CD8-positive, alpha-beta memory T cell (primary cell): ENCODE data around the gene LYPD1. TPM values are rescaled to one million over a fixed set of nuclear protein-coding genes. Genes with fewer than 3 reads are reported as not detected.

Experiments
- CTCF ChIA-PET: fragments of 350-600 bp; sonication (Branson Sonifier 250); formaldehyde crosslinking; loops from one replicate; lab custom pipeline; 2021; ENCODE audit warnings: antibody characterized with exemption; lab: Charles Lee
- POLR2A ChIA-PET: fragments of 350-600 bp; sonication (Branson Sonifier 250); formaldehyde crosslinking; loops from one replicate; lab custom pipeline; 2021; ENCODE audit warnings: antibody characterized with exemption; lab: Charles Lee
- DNase-seq, 5 donors: peaks; one replicate each; pipeline versions ENCODE4 v3.0.0 to v3.0.0-alpha.2; 2020 to 2022; ENCODE audit warnings: mixed read lengths in 1 of 5
- H3K27ac ChIP-seq: one replicate; pipeline ENCODE4 v1.7.0; 2013; ENCODE audit warnings: low read depth, mild to moderate bottlenecking, low read length, moderate library complexity
- H3K27me3 ChIP-seq: 2 replicates; pipeline ENCODE4 v1.7.0; 2013; ENCODE audit warnings: low read length, mild to moderate bottlenecking; ENCODE audit not compliant: insufficient read depth, poor library complexity, severe bottlenecking
- H3K36me3 ChIP-seq: 2 replicates; pipeline ENCODE4 v1.7.0; 2013; ENCODE audit warnings: mild to moderate bottlenecking, low read length, moderate library complexity; ENCODE audit not compliant: insufficient read depth
- H3K4me1 ChIP-seq: 2 replicates; pipeline ENCODE4 v1.7.0; 2013; ENCODE audit warnings: mild to moderate bottlenecking, low read length, moderate library complexity; ENCODE audit not compliant: insufficient read depth
- H3K4me3 ChIP-seq: 2 replicates; pipeline ENCODE4 v1.7.0; 2013; ENCODE audit warnings: mild to moderate bottlenecking, low read length
- H3K9me3 ChIP-seq: 2 replicates; pipeline ENCODE4 v1.7.0; 2013; ENCODE audit warnings: mild to moderate bottlenecking, low read length
- H3K27ac Mint-ChIP-seq, 8 donors: one replicate each; pipeline ENCODE4 v1.8.0; 2020 to 2021; ENCODE audit warnings: mixed read lengths in 8 of 8, mild to moderate bottlenecking in 6 of 8, inconsistent platforms in 3 of 8, moderate library complexity in 3 of 8
- H3K27me3 Mint-ChIP-seq, 2 donors: one replicate each; pipeline ENCODE4 v1.8.0; 2020 to 2021; ENCODE audit warnings: mixed read lengths in 2 of 2, mild to moderate bottlenecking in 1 of 2, moderate library complexity in 1 of 2
- H3K36me3 Mint-ChIP-seq, 3 donors: one replicate each; pipeline ENCODE4 v1.8.0; 2020 to 2021; ENCODE audit warnings: mixed read lengths in 3 of 3, inconsistent platforms in 1 of 3, mild to moderate bottlenecking in 1 of 3
- H3K4me1 Mint-ChIP-seq, 3 donors: one replicate each; pipeline ENCODE4 v1.8.0; 2020 to 2021; ENCODE audit warnings: mixed read lengths in 3 of 3, inconsistent platforms in 1 of 3, mild to moderate bottlenecking in 1 of 3
- H3K4me3 Mint-ChIP-seq, 7 donors: one replicate each; pipeline ENCODE4 v1.8.0; 2020 to 2021; ENCODE audit warnings: mixed read lengths in 7 of 7, mild to moderate bottlenecking in 6 of 7, moderate library complexity in 4 of 7, inconsistent platforms in 2 of 7
- H3K9me3 Mint-ChIP-seq, 5 donors: one replicate each; pipeline ENCODE4 v1.8.0; 2020 to 2022; ENCODE audit warnings: mixed read lengths in 5 of 5, mild to moderate bottlenecking in 3 of 5, moderate library complexity in 2 of 5, inconsistent platforms in 1 of 5
- polyA plus RNA-seq: library from polyadenylated mRNA; unstranded; fragments of 300-500 nt; fragmentation: Illumina TruSeq; gene quantifications from one replicate; pipeline ENCODE4 v1.2.3, GENCODE V29; 2021
- total RNA-seq, 2 experiments: library from RNA; stranded (reverse); gene quantifications; one replicate each; pipeline ENCODE4 v1.2.3, GENCODE V29; 2021

LYPD1 gene
- total and polyA plus RNA-seq, 3 experiments from 2014 or later, result not detected

GRCh38 chr2:132676999-132677398 lies 7.0 kb upstream of the LYPD1 start:
- CTCF ChIA-PET, result no interaction called here

GRCh38 chr2:132671151-132671835 lies 1.3 kb upstream of the LYPD1 start:
- H3K36me3 ChIP-seq, result no peaks in the 10 kb centered on the region
- H3K9me3 Mint-ChIP-seq, result peaks cover 0 to 5% (median 3%) of the 10 kb centered on the region in 5 donors
- H3K4me1 ChIP-seq, result no peaks in the 10 kb centered on the region
- no peak overlapping the region for H3K4me3 Mint-ChIP-seq
- no peak for DNase-seq
- H3K9me3 ChIP-seq, result no peaks in the 10 kb centered on the region
- H3K36me3 Mint-ChIP-seq, result no peaks in the 10 kb centered on the region
- no peak overlapping the region for H3K4me3 ChIP-seq
- no peak overlapping the region for H3K27ac ChIP-seq
- peak overlapping the region in 1 of 8 donors; percentile 16 for H3K27ac Mint-ChIP-seq
- ChIA-PET CTCF (no interaction called here), POLR2A (no interaction called here)
- no peaks in the 10 kb centered on the region for H3K4me1 Mint-ChIP-seq
- H3K27me3 ChIP-seq, result no peaks in the 10 kb centered on the region
- peaks cover 22 to 28% of the 10 kb centered on the region in 2 donors for H3K27me3 Mint-ChIP-seq

More at GRCh38 chr2:132676999-132677398, 7.0 kb upstream of the LYPD1 start:
- Mint-ChIP-seq H3K9me3 (peaks cover 0 to 7% (median 2%) of the 10 kb centered on the region in 5 donors), H3K27ac (no peak overlapping the region), H3K4me1 (no peaks in the 10 kb centered on the region), H3K36me3 (no peaks in the 10 kb centered on the region), H3K27me3 (peaks cover 5 to 8% of the 10 kb centered on the region in 2 donors), H3K4me3 (no peak overlapping the region)
- Histone ChIP-seq H3K9me3 (no peaks in the 10 kb centered on the region), H3K27ac (no peak overlapping the region), H3K36me3 (no peaks in the 10 kb centered on the region), H3K27me3 (no peaks in the 10 kb centered on the region), H3K4me1 (no peaks in the 10 kb centered on the region), H3K4me3 (no peak overlapping the region)
- POLR2A ChIA-PET, result no interaction called here
- no peak for DNase-seq

- Mint-ChIP-seq H3K9me3 (peaks cover 0 to 5% (median 3%) of the 10 kb centered on the region in 5 donors), H3K4me1 (no peaks in the 10 kb centered on the region), H3K27ac (no peak overlapping the region), H3K4me3 (no peak overlapping the region), H3K27me3 (peaks cover 25 to 28% of the 10 kb centered on the region in 2 donors), H3K36me3 (no peaks in the 10 kb centered on the region)
- POLR2A ChIA-PET, result no interaction called here
- Histone ChIP-seq H3K36me3 (no peaks in the 10 kb centered on the region), H3K9me3 (no peaks in the 10 kb centered on the region), H3K27me3 (no peaks in the 10 kb centered on the region), H3K27ac (no peak overlapping the region), H3K4me3 (no peak overlapping the region), H3K4me1 (no peaks in the 10 kb centered on the region)
- CTCF ChIA-PET, result no interaction called here
- no peak for DNase-seq
Measured at GRCh38 chr2:132670496-132671150, 618 bp upstream of the LYPD1 start.

GRCh38 chr2:132668987-132669907 lies 758 bp downstream of the LYPD1 start:
- Mint-ChIP-seq H3K27me3 (peaks cover 23 to 31% of the 10 kb centered on the region in 2 donors), H3K9me3 (peaks cover 0 to 9% (median 3%) of the 10 kb centered on the region in 5 donors), H3K27ac (no peak overlapping the region), H3K36me3 (no peaks in the 10 kb centered on the region), H3K4me1 (no peaks in the 10 kb centered on the region), H3K4me3 (peak overlapping the region in 1 of 7 donors; percentile 48)
- no peak for DNase-seq
- Histone ChIP-seq H3K4me1 (no peaks in the 10 kb centered on the region), H3K36me3 (no peaks in the 10 kb centered on the region), H3K9me3 (no peaks in the 10 kb centered on the region), H3K27me3 (no peaks in the 10 kb centered on the region), H3K4me3 (no peak overlapping the region), H3K27ac (no peak overlapping the region)
- ChIA-PET POLR2A (no interaction called here), CTCF (no interaction called here)

GRCh38 chr2:132668189-132668823 lies 1.7 kb downstream of the LYPD1 start:
- no peak overlapping the region for H3K27ac ChIP-seq
- no peaks in the 10 kb centered on the region for H3K36me3 Mint-ChIP-seq
- ChIA-PET CTCF (no interaction called here), POLR2A (no interaction called here)
- peaks cover 23 to 31% of the 10 kb centered on the region in 2 donors for H3K27me3 Mint-ChIP-seq
- no peaks in the 10 kb centered on the region for H3K9me3 ChIP-seq
- no peak overlapping the region for H3K27ac Mint-ChIP-seq
- no peak overlapping the region for H3K4me3 Mint-ChIP-seq
- no peak overlapping the region for H3K4me3 ChIP-seq
- peaks cover 0 to 9% (median 3%) of the 10 kb centered on the region in 5 donors for H3K9me3 Mint-ChIP-seq
- no peak for DNase-seq
- no peaks in the 10 kb centered on the region for H3K4me1 Mint-ChIP-seq
- H3K27me3 ChIP-seq, result no peaks in the 10 kb centered on the region
- H3K36me3 ChIP-seq, result no peaks in the 10 kb centered on the region
- no peaks in the 10 kb centered on the region for H3K4me1 ChIP-seq

GRCh38 chr2:132667706-132668105 lies 2.3 kb downstream of the LYPD1 start:
- DNase-seq, result no peak
- H3K9me3 Mint-ChIP-seq, result peaks cover 0 to 9% (median 2%) of the 10 kb centered on the region in 5 donors
- POLR2A ChIA-PET, result no interaction called here
- H3K4me3 Mint-ChIP-seq, result no peak overlapping the region
- no peaks in the 10 kb centered on the region for H3K9me3 ChIP-seq
- H3K27me3 ChIP-seq, result no peaks in the 10 kb centered on the region
- no peaks in the 10 kb centered on the region for H3K36me3 Mint-ChIP-seq
- H3K4me1 Mint-ChIP-seq, result no peaks in the 10 kb centered on the region
- H3K27ac Mint-ChIP-seq, result no peak overlapping the region
- no peaks in the 10 kb centered on the region for H3K4me1 ChIP-seq
- no peak overlapping the region for H3K27ac ChIP-seq
- no peaks in the 10 kb centered on the region for H3K36me3 ChIP-seq
- H3K27me3 Mint-ChIP-seq, result peaks cover 21 to 26% of the 10 kb centered on the region in 2 donors
- CTCF ChIA-PET, result no interaction called here
- H3K4me3 ChIP-seq, result no peak overlapping the region

GRCh38 chr2:132665401-132666140 lies 4.4 kb downstream of the LYPD1 start:
- CTCF ChIA-PET, result no interaction called here
- no peaks in the 10 kb centered on the region for H3K4me1 ChIP-seq
- Mint-ChIP-seq H3K27me3 (peaks cover 12 to 16% of the 10 kb centered on the region in 2 donors), H3K36me3 (no peaks in the 10 kb centered on the region), H3K27ac (no peak overlapping the region), H3K4me3 (no peak overlapping the region), H3K9me3 (peaks cover 0 to 12% (median 0%) of the 10 kb centered on the region in 5 donors), H3K4me1 (no peaks in the 10 kb centered on the region)
- POLR2A ChIA-PET, result no interaction called here
- H3K27me3 ChIP-seq, result no peaks in the 10 kb centered on the region
- H3K9me3 ChIP-seq, result no peaks in the 10 kb centered on the region
- no peak overlapping the region for H3K27ac ChIP-seq
- H3K36me3 ChIP-seq, result no peaks in the 10 kb centered on the region
- no peak for DNase-seq
- H3K4me3 ChIP-seq, result no peak overlapping the region
